GDM1 (cell line): ENCODE measurements around the gene ERCC1.

ENCODE experiments used
- DNase-seq: peaks from one replicate; lab custom pipeline; 2025; lab: John Stamatoyannopoulos, UW

ERCC1 gene

GRCh38 chr19:45405435-45406225 is 18.1 kb downstream of the ERCC1 start:
- peak; percentile 77 for DNase-seq

- no peak for DNase-seq
Observed at GRCh38 chr19:45404557-45405434, 18.9 kb downstream of the ERCC1 start, which contains the start of gene PPP1R13L. PPP1R13L (minus strand) TSS chr19:45405069; CDS start chr19:45398318, 6,751 bp downstream.

GRCh38 chr19:45403781-45404556 is 19.7 kb downstream of the ERCC1 start:
- no peak for DNase-seq

- no peak for DNase-seq
Observed at GRCh38 chr19:45403272-45403671, 20.4 kb downstream of the ERCC1 start.

GRCh38 chr19:45402298-45403061 is 21.2 kb downstream of the ERCC1 start:
- DNase-seq, result no peak

- DNase-seq, result no peak
Observed at GRCh38 chr19:45401815-45402214, 21.9 kb downstream of the ERCC1 start.

GRCh38 chr19:45400192-45400591 is 23.5 kb downstream of the ERCC1 start:
- DNase-seq, result no peak

- no peak for DNase-seq
Observed at GRCh38 chr19:45395821-45396617, 27.7 kb downstream of the ERCC1 start.

GRCh38 chr19:45391871-45392665 is 31.6 kb downstream of the ERCC1 start:
- DNase-seq, result no peak

- DNase-seq, result no peak
Observed at GRCh38 chr19:45391346-45391745, 32.4 kb downstream of the ERCC1 start.

- DNase-seq, result no peak
Observed at GRCh38 chr19:45385392-45386221, 38.1 kb downstream of the ERCC1 start.

- DNase-seq, result no peak
Observed at GRCh38 chr19:45382426-45382825, 41.3 kb downstream of the ERCC1 start.

- DNase-seq, result no peak
Observed at GRCh38 chr19:45380107-45380506, 43.6 kb downstream of the ERCC1 start.

- no peak for DNase-seq
Observed at GRCh38 chr19:45376045-45376724, 47.5 kb downstream of the ERCC1 start.

- peak; percentile 97 for DNase-seq
Observed at GRCh38 chr19:45370410-45371204, 53.1 kb downstream of the ERCC1 start, which contains the start of gene ERCC2. ERCC2 (minus strand) TSS chr19:45370573; CDS start chr19:45370540, 33 bp downstream.

- DNase-seq, result no peak
Observed at GRCh38 chr19:45368737-45369340, 54.9 kb downstream of the ERCC1 start.

- no peak for DNase-seq
Observed at GRCh38 chr19:45368127-45368526, 55.6 kb downstream of the ERCC1 start.
